Cardiac fibroblast (primary cell): ENCODE data around the gene DAZAP2.
A peak's percentile ranks its signal among the peaks of the same experiment; 100 is the strongest.

Source experiments
- DNase-seq, 2 donors: peaks; one replicate each; pipeline versions ENCODE4 v3.0.0 to v3.0.0-alpha.2; 2010; ENCODE audit warnings: low read depth in 2 of 2
- H3K4me3 ChIP-seq, 2 donors: replicated peaks in 1 of 2; 1 replicate in 1 of 2; 2 replicates in 1 of 2; pipeline ENCODE4 v1.5.1; 2011; ENCODE audit warnings: low read depth in 2 of 2, low read length in 2 of 2, mild to moderate bottlenecking in 2 of 2, moderate library complexity in 1 of 2
- TF ChIP-seq, protein P1 (sequence below): IDR thresholded peaks from one replicate; pipeline ENCODE4 v1.5.1; 2011; ENCODE audit warnings: low read depth, mild to moderate bottlenecking, low read length, inconsistent platforms

DAZAP2 gene, protein sequence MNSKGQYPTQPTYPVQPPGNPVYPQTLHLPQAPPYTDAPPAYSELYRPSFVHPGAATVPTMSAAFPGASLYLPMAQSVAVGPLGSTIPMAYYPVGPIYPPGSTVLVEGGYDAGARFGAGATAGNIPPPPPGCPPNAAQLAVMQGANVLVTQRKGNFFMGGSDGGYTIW

DNA sequence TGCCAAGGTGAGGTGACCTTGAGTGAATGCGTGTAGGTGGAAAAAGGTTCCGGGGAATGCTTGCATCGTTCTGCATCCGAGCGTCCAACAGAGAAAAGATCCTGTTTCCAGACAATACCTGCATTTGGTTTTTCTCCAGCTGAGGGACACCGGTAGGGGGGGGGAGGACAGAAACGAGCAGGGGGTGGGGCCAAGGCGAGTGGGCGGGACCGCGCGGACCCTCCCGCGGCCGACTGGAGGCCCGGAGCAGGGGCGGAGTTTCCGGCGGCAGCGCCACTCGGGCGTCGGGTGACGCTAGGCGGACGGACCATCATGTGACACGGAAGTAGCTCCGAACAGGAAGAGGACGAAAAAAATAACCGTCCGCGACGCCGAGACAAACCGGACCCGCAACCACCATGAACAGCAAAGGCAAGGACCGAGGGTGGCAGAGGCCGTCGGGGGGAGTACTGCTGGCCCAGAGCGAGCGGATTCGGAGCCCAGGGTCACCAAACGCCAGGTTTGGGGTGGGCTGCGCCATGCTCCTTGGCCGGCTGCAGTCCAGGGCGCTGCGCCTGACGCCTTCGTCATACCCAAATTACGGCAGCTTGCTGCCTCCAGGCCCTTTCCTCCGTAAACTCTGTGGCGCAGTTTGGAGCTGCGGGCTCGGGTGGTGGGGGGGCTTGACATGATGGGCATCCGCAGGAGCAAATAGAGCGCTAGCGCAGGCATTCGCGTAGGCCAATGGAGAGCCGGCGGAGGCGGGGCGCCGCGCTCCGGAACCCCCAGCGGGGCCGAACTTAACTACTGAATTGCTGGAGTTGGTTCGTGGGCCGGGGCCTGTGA is at the start of gene DAZAP2:
Gene DAZAP2, plus strand, starts transcription at position 317 of the 825 bp plus-strand sequence. Its CDS starts 82 bp downstream, at position 399.
- peak within 1 kb of the TSS; percentile 70 to 100 for H3K4me3 ChIP-seq
- TF ChIP-seq, protein P1, sequence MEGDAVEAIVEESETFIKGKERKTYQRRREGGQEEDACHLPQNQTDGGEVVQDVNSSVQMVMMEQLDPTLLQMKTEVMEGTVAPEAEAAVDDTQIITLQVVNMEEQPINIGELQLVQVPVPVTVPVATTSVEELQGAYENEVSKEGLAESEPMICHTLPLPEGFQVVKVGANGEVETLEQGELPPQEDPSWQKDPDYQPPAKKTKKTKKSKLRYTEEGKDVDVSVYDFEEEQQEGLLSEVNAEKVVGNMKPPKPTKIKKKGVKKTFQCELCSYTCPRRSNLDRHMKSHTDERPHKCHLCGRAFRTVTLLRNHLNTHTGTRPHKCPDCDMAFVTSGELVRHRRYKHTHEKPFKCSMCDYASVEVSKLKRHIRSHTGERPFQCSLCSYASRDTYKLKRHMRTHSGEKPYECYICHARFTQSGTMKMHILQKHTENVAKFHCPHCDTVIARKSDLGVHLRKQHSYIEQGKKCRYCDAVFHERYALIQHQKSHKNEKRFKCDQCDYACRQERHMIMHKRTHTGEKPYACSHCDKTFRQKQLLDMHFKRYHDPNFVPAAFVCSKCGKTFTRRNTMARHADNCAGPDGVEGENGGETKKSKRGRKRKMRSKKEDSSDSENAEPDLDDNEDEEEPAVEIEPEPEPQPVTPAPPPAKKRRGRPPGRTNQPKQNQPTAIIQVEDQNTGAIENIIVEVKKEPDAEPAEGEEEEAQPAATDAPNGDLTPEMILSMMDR: no peak
- DNase-seq: peak; percentile 95 to 98

- no peak for DNase-seq
- H3K4me3 ChIP-seq: no peak overlapping the region
- TF ChIP-seq, protein P1: no peak
Observed at GRCh38 chr12:51189790-51190355, 48.8 kb upstream of the DAZAP2 start.

DNA sequence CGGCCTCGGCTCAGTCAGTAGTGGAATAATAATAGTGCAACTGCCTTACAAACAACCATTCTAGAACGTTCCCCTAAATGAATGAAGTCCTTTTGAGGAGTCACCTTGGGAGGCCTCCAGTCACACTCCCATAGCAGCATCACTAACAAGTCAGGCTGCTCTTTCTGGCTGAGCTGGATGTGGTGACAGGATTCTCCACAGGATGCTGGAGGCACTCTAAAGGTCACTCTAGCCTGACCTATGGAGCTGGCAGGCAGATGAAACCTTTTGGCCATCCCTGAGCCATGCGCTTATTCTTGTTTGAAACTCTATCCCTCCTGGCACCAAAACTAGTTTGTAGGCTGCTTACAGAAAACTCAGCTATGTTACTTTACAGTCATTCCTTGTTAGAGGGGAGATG is 47.8 kb upstream of the DAZAP2 start:
- TF ChIP-seq, protein P1: no peak
- no peak overlapping the region for H3K4me3 ChIP-seq
- no peak for DNase-seq

- TF ChIP-seq, protein P1: no peak
- no peak overlapping the region for H3K4me3 ChIP-seq
- no peak for DNase-seq
Observed at GRCh38 chr12:51191516-51192283, 46.9 kb upstream of the DAZAP2 start.

DNA sequence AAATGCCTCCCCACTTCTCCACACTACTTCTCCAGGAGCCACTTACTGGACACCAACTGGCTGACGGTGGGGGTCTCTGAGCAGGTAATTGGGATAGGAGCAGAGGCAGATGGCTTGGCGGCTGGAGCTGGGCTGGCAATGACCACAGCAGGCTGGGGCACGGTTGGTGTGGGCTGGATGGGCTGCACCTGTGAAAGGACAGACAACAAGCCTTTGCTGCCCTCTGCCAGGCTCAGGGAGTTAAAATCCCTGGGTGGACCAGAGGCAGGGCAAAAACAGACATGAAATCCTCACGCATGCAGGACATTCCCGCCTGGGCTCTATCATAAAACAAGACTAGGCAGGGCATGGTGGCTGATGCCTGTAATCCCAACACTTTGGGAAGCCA is 46.3 kb upstream of the DAZAP2 start:
- H3K4me3 ChIP-seq: no peak overlapping the region
- TF ChIP-seq, protein P1: no peak
- no peak for DNase-seq

GRCh38 chr12:51195841-51196240 is 42.8 kb upstream of the DAZAP2 start:
- no peak for DNase-seq
- TF ChIP-seq, protein P1: no peak
- H3K4me3 ChIP-seq: no peak overlapping the region
